Measurements from ENCODE around the gene ABCE1. TPM values are rescaled to one million over a fixed set of nuclear protein-coding genes. Genes with fewer than 3 reads are reported as not detected.

Gene ABCE1
- total and polyA plus RNA-seq, 2 donors (not counting 1 experiment from before 2014, with no cell fraction given), result 76.8 to 84.8 TPM

- no peaks in the 10 kb centered on the region for H3K79me2 ChIP-seq (ENCODE audit: control insufficient read depth, insufficient read depth, low read length)
- DNase-seq (ENCODE audit: low read depth in 2 of 2), result peak in 1 of 2 donors; percentile 20
- H3K4me2 ChIP-seq (ENCODE audit: extremely low read depth, insufficient read depth, low read length), result no peak overlapping the region
- H2AFZ ChIP-seq (ENCODE audit: low read length), result no peak overlapping the region
- H4K20me1 ChIP-seq (ENCODE audit: control insufficient read depth, extremely low read depth, insufficient read depth, low read length), result no peaks in the 10 kb centered on the region
- H3K27me3 ChIP-seq (ENCODE audit: control insufficient read depth, insufficient read depth, low read length), result no peaks in the 10 kb centered on the region
- no peaks in the 10 kb centered on the region for H3K4me1 ChIP-seq (ENCODE audit: control insufficient read depth, extremely low read depth, insufficient read depth, low read length)
- no peaks in the 10 kb centered on the region for H3K36me3 ChIP-seq (ENCODE audit: control insufficient read depth, insufficient read depth, low read length)
- H3K9ac ChIP-seq (ENCODE audit: insufficient read depth, low read length), result no peak overlapping the region
- no peak overlapping the region for H3K4me3 ChIP-seq (replicated peaks in 1 of 4; ENCODE audit: control extremely low read depth in 1 of 4, insufficient read depth in 1 of 4, low read depth in 3 of 4, low read length in 4 of 4)
- H3K9me3 ChIP-seq (ENCODE audit: control insufficient read depth, insufficient read depth, low read depth, low read length), result no peaks in the 10 kb centered on the region
- TF ChIP-seq EZH2 (IDR thresholded peaks at IDR 0.05; ENCODE audit: low read length, missing control alignments), result no peak
- TF ChIP-seq CTCF (conservative IDR thresholded peaks at IDR 0.05 in 1 of 2, IDR thresholded peaks at IDR 0.05 in 1 of 2; ENCODE audit: low read depth in 1 of 2, low read length in 2 of 2), result no peak
- no peak overlapping the region for H3K27ac ChIP-seq (ENCODE audit: insufficient read depth, low read length)
These were observed 42.4 kb upstream of the ABCE1 start for GRCh38 chr4:145055533-145056257.

GRCh38 chr4:145056325-145057130 lies 41.6 kb upstream of the ABCE1 start:
- H3K36me3 ChIP-seq (ENCODE audit: control insufficient read depth, insufficient read depth, low read length), result no peaks in the 10 kb centered on the region
- H3K4me2 ChIP-seq (ENCODE audit: extremely low read depth, insufficient read depth, low read length), result no peak overlapping the region
- H3K4me3 ChIP-seq (replicated peaks in 1 of 4; ENCODE audit: control extremely low read depth in 1 of 4, insufficient read depth in 1 of 4, low read depth in 3 of 4, low read length in 4 of 4), result no peak overlapping the region
- no peak overlapping the region for H3K9ac ChIP-seq (ENCODE audit: insufficient read depth, low read length)
- no peak overlapping the region for H2AFZ ChIP-seq (ENCODE audit: low read length)
- no peaks in the 10 kb centered on the region for H4K20me1 ChIP-seq (ENCODE audit: control insufficient read depth, extremely low read depth, insufficient read depth, low read length)
- no peak overlapping the region for H3K27ac ChIP-seq (ENCODE audit: insufficient read depth, low read length)
- H3K4me1 ChIP-seq (ENCODE audit: control insufficient read depth, extremely low read depth, insufficient read depth, low read length), result no peaks in the 10 kb centered on the region
- TF ChIP-seq EZH2 (IDR thresholded peaks at IDR 0.05; ENCODE audit: low read length, missing control alignments) (no peak), CTCF (conservative IDR thresholded peaks at IDR 0.05 in 1 of 2, IDR thresholded peaks at IDR 0.05 in 1 of 2; ENCODE audit: low read depth in 1 of 2, low read length in 2 of 2) (no peak)
- no peaks in the 10 kb centered on the region for H3K9me3 ChIP-seq (ENCODE audit: control insufficient read depth, insufficient read depth, low read depth, low read length)
- DNase-seq (ENCODE audit: low read depth in 2 of 2), result no peak
- H3K79me2 ChIP-seq (ENCODE audit: control insufficient read depth, insufficient read depth, low read length), result no peaks in the 10 kb centered on the region
- no peaks in the 10 kb centered on the region for H3K27me3 ChIP-seq (ENCODE audit: control insufficient read depth, insufficient read depth, low read length)

GRCh38 chr4:145058256-145058655 lies 39.9 kb upstream of the ABCE1 start:
- Histone ChIP-seq H3K9ac (ENCODE audit: insufficient read depth, low read length) (no peak overlapping the region), H3K36me3 (ENCODE audit: control insufficient read depth, insufficient read depth, low read length) (no peaks in the 10 kb centered on the region), H4K20me1 (ENCODE audit: control insufficient read depth, extremely low read depth, insufficient read depth, low read length) (no peaks in the 10 kb centered on the region), H2AFZ (ENCODE audit: low read length) (no peak overlapping the region), H3K4me3 (replicated peaks in 1 of 4; ENCODE audit: control extremely low read depth in 1 of 4, insufficient read depth in 1 of 4, low read depth in 3 of 4, low read length in 4 of 4) (no peak overlapping the region), H3K4me1 (ENCODE audit: control insufficient read depth, extremely low read depth, insufficient read depth, low read length) (no peaks in the 10 kb centered on the region), H3K27ac (ENCODE audit: insufficient read depth, low read length) (no peak overlapping the region), H3K79me2 (ENCODE audit: control insufficient read depth, insufficient read depth, low read length) (no peaks in the 10 kb centered on the region), H3K9me3 (ENCODE audit: control insufficient read depth, insufficient read depth, low read depth, low read length) (no peaks in the 10 kb centered on the region), H3K27me3 (ENCODE audit: control insufficient read depth, insufficient read depth, low read length) (no peaks in the 10 kb centered on the region), H3K4me2 (ENCODE audit: extremely low read depth, insufficient read depth, low read length) (no peak overlapping the region)
- DNase-seq (ENCODE audit: low read depth in 2 of 2), result peak in 1 of 2 donors; percentile 36
- no peak for TF ChIP-seq CTCF (conservative IDR thresholded peaks at IDR 0.05 in 1 of 2, IDR thresholded peaks at IDR 0.05 in 1 of 2; ENCODE audit: low read depth in 1 of 2, low read length in 2 of 2)
- no peak for TF ChIP-seq EZH2 (IDR thresholded peaks at IDR 0.05; ENCODE audit: low read length, missing control alignments)

Measured in fibroblast of lung (primary cell).